Left renal pelvis (tissue), 4 donors: ENCODE results near the gene LRRC19. TPM values are rescaled to one million over a fixed set of nuclear protein-coding genes. Genes with fewer than 3 reads are reported as not detected.

Experiments used
- DNase-seq, 4 donors: peaks; one replicate each; pipeline ENCODE4 v3.0.0-alpha.2; 2013; ENCODE audit warnings: low read depth in 4 of 4, low spot score in 3 of 4
- polyA plus RNA-seq, 4 donors: library from polyadenylated mRNA; unstranded; fragments of 120-200 nt; gene quantifications; one replicate each; pipeline ENCODE4 v1.2.1, GENCODE V29; 2013; ENCODE audit not compliant: insufficient read length in 4 of 4

LRRC19 gene
- polyA plus RNA-seq, result 10 to 100 TPM in 3 of 4 donors, under 1 TPM in 1; 0.38 to 15.6 (median 14.5) TPM

- DNase-seq, result no peak
These were observed at the start of gene LRRC19 for GRCh38 chr9:27005491-27005890. Gene LRRC19, minus strand, starts transcription at chr9:27005672. Its CDS starts 5,978 bp downstream, at chr9:26999694.

GRCh38 chr9:27054841-27055240, 49.4 kb upstream of the LRRC19 start:
- DNase-seq, result no peak

- DNase-seq, result no peak
These were observed 48.7 kb upstream of the LRRC19 start for GRCh38 chr9:27054125-27054524.

GRCh38 chr9:27053369-27054022, 48.0 kb upstream of the LRRC19 start:
- DNase-seq, result no peak

GRCh38 chr9:27047136-27047535, 41.7 kb upstream of the LRRC19 start:
- DNase-seq, result no peak

- DNase-seq, result no peak
These were observed 37.7 kb upstream of the LRRC19 start for GRCh38 chr9:27043176-27043575.

- DNase-seq, result no peak
These were observed 37.0 kb upstream of the LRRC19 start for GRCh38 chr9:27042476-27042875.

- no peak for DNase-seq
These were observed 36.3 kb upstream of the LRRC19 start for GRCh38 chr9:27041746-27042145.

GRCh38 chr9:27037499-27037898, 32.0 kb upstream of the LRRC19 start:
- DNase-seq, result no peak

GRCh38 chr9:27033815-27034403, 28.4 kb upstream of the LRRC19 start:
- peak; percentile 10 to 23 (median 14) for DNase-seq

GRCh38 chr9:27029186-27029585, 23.7 kb upstream of the LRRC19 start:
- no peak for DNase-seq

GRCh38 chr9:27022920-27023319, 17.4 kb upstream of the LRRC19 start:
- no peak for DNase-seq

GRCh38 chr9:27019589-27019988, 14.1 kb upstream of the LRRC19 start:
- DNase-seq, result no peak

- peak in 1 of 4 donors; percentile 15 for DNase-seq
These were observed 1.9 kb downstream of the LRRC19 start for GRCh38 chr9:27003426-27004077.

- no peak for DNase-seq
These were observed 9.7 kb downstream of the LRRC19 start for GRCh38 chr9:26995810-26996209.

GRCh38 chr9:26983340-26983739, 22.1 kb downstream of the LRRC19 start:
- no peak for DNase-seq

GRCh38 chr9:26975728-26976707, 29.5 kb downstream of the LRRC19 start:
- no peak for DNase-seq

- no peak for DNase-seq
These were observed 30.5 kb downstream of the LRRC19 start for GRCh38 chr9:26974927-26975326.

GRCh38 chr9:26973989-26974388, 31.5 kb downstream of the LRRC19 start:
- DNase-seq, result no peak

GRCh38 chr9:26971721-26972120, 33.8 kb downstream of the LRRC19 start:
- no peak for DNase-seq

- DNase-seq, result no peak
These were observed 48.6 kb downstream of the LRRC19 start for GRCh38 chr9:26956860-26957233.
